NT2/D1 (cell line): ENCODE results near the gene SEMA3B.
"Not testable (repeated sequence)": the region's sequence is repeated elsewhere in the genome, so short reads cannot be mapped to it uniquely, and the experiment has no call there.

ENCODE experiments used
- DNase-seq: peaks from one replicate; pipeline ENCODE4 v3.0.0-alpha.2; 2011; ENCODE audit warnings: low read depth, low spot score
- H3K27me3 ChIP-seq: 2 replicates; pipeline ENCODE4 v1.6.0; 2011; ENCODE audit warnings: mild to moderate bottlenecking; ENCODE audit not compliant: insufficient read length, insufficient read depth
- H3K36me3 ChIP-seq: 2 replicates; pipeline ENCODE4 v1.6.1; 2011; ENCODE audit warnings: mild to moderate bottlenecking, low read length, mixed read lengths; ENCODE audit not compliant: insufficient read depth, insufficient read length
- H3K4me1 ChIP-seq: 2 replicates; pipeline ENCODE4 v1.5.1; 2011; ENCODE audit not compliant: insufficient read depth, insufficient read length
- H3K4me3 ChIP-seq: 2 replicates; pipeline ENCODE4 v1.5.1; 2011; ENCODE audit warnings: low read depth; ENCODE audit not compliant: insufficient read length
- H3K9ac ChIP-seq: 2 replicates; pipeline ENCODE4 v1.6.0; 2011; ENCODE audit warnings: low read depth; ENCODE audit not compliant: insufficient read length
- H3K9me3 ChIP-seq: 2 replicates; pipeline ENCODE4 v1.5.1; 2011; ENCODE audit warnings: mild to moderate bottlenecking, low read length; ENCODE audit not compliant: insufficient read depth
- SUZ12 ChIP-seq: IDR thresholded peaks from 2 replicates; pipeline ENCODE4 v1.6.1; 2011; ENCODE audit not compliant: insufficient read length, insufficient read depth; ENCODE audit errors: extremely low read depth
- YY1 ChIP-seq: IDR thresholded peaks from 2 replicates; pipeline ENCODE4 v1.6.1; 2011; ENCODE audit not compliant: insufficient read length, insufficient read depth
- ZNF274 ChIP-seq: IDR thresholded peaks from 2 replicates; pipeline ENCODE4 v1.6.1; 2011; ENCODE audit warnings: mild to moderate bottlenecking, low read depth, low read length

The SEMA3B gene

GRCh38 chr3:50303013-50303815 lies 34.3 kb downstream of the SEMA3B start, which contains the start of gene HYAL1:
HYAL1 (minus strand) TSS chr3:50303574; CDS start chr3:50302956, 618 bp downstream.
- H3K36me3 ChIP-seq = no peaks in the 10 kb centered on the region
- H3K9ac ChIP-seq = peak within 1 kb of the TSS; percentile 79
- no peak for DNase-seq
- TF ChIP-seq YY1 = no peak
- TF ChIP-seq ZNF274 = no peak
- TF ChIP-seq SUZ12 = no peak
- H3K4me1 ChIP-seq = peaks cover 20% of the 10 kb centered on the region
- H3K9me3 ChIP-seq = peaks cover 24% of the 10 kb centered on the region
- H3K27me3 ChIP-seq = no peaks in the 10 kb centered on the region
- peak within 1 kb of the TSS; percentile 31 for H3K4me3 ChIP-seq

- no peak for TF ChIP-seq YY1
- TF ChIP-seq ZNF274 = no peak
- no peak for TF ChIP-seq SUZ12
- no peak for DNase-seq
- Histone ChIP-seq H3K4me3 (no peak overlapping the region), H3K9ac (no peak overlapping the region), H3K9me3 (peaks cover 35% of the 10 kb centered on the region), H3K36me3 (no peaks in the 10 kb centered on the region), H3K27me3 (no peaks in the 10 kb centered on the region), H3K4me1 (peaks cover 20% of the 10 kb centered on the region)
Measured at GRCh38 chr3:50304601-50305000, 35.7 kb downstream of the SEMA3B start.

- peaks cover 24% of the 10 kb centered on the region for H3K9me3 ChIP-seq
- H3K4me3 ChIP-seq, H3K27me3 ChIP-seq, H3K4me1 ChIP-seq, H3K9ac ChIP-seq, DNase-seq: not testable (repeated sequence)
- H3K36me3 ChIP-seq = peaks cover 24% of the 10 kb centered on the region
Measured at GRCh38 chr3:50312041-50312440, 43.1 kb downstream of the SEMA3B start.

GRCh38 chr3:50314342-50314741 lies 45.4 kb downstream of the SEMA3B start:
- no peak for DNase-seq
- no peak overlapping the region for H3K9ac ChIP-seq
- peaks cover 6% of the 10 kb centered on the region; the same call in 1 of the 2 replicates for H3K9me3 ChIP-seq
- TF ChIP-seq YY1 = no peak
- TF ChIP-seq ZNF274 = no peak
- no peak for TF ChIP-seq SUZ12
- H3K4me3 ChIP-seq = no peak overlapping the region
- peaks cover 26% of the 10 kb centered on the region for H3K4me1 ChIP-seq
- H3K27me3 ChIP-seq = no peaks in the 10 kb centered on the region
- H3K36me3 ChIP-seq = peaks cover 47% of the 10 kb centered on the region

GRCh38 chr3:50314816-50315215 lies 45.9 kb downstream of the SEMA3B start:
- H3K4me3 ChIP-seq = no peak overlapping the region
- no peak for DNase-seq
- no peaks in the 10 kb centered on the region for H3K27me3 ChIP-seq
- H3K9ac ChIP-seq = no peak overlapping the region
- peaks cover 52% of the 10 kb centered on the region for H3K36me3 ChIP-seq
- TF ChIP-seq SUZ12 (no peak), YY1 (no peak), ZNF274 (no peak)
- H3K9me3 ChIP-seq = peaks cover 1% of the 10 kb centered on the region; the same call in 1 of the 2 replicates
- peaks cover 30% of the 10 kb centered on the region for H3K4me1 ChIP-seq

GRCh38 chr3:50316657-50317242 lies 47.8 kb downstream of the SEMA3B start:
- peak overlapping the region; percentile 66 for H3K9ac ChIP-seq
- peaks cover 39% of the 10 kb centered on the region for H3K4me1 ChIP-seq
- no peaks in the 10 kb centered on the region for H3K27me3 ChIP-seq
- H3K9me3 ChIP-seq = no peaks in the 10 kb centered on the region
- no peak for TF ChIP-seq YY1
- TF ChIP-seq SUZ12 = no peak
- TF ChIP-seq ZNF274 = no peak
- H3K4me3 ChIP-seq = no peak overlapping the region
- no peak for DNase-seq
- H3K36me3 ChIP-seq = peaks cover 62% of the 10 kb centered on the region

GRCh38 chr3:50317300-50317699 lies 48.4 kb downstream of the SEMA3B start:
- no peak for DNase-seq
- TF ChIP-seq SUZ12 (no peak), ZNF274 (no peak), YY1 (no peak)
- Histone ChIP-seq H3K36me3 (peaks cover 62% of the 10 kb centered on the region), H3K9me3 (no peaks in the 10 kb centered on the region), H3K4me1 (peaks cover 39% of the 10 kb centered on the region), H3K9ac (peak overlapping the region; percentile 66), H3K4me3 (no peak overlapping the region), H3K27me3 (no peaks in the 10 kb centered on the region)

- TF ChIP-seq YY1 (no peak), ZNF274 (no peak), SUZ12 (no peak)
- no peaks in the 10 kb centered on the region for H3K27me3 ChIP-seq
Measured at GRCh38 chr3:50318163-50318562, 49.2 kb downstream of the SEMA3B start.

More at GRCh38 chr3:50318163-50318562, 49.2 kb downstream of the SEMA3B start:
- DNase-seq = no peak
- H3K4me3 ChIP-seq = no peak overlapping the region
- H3K9me3 ChIP-seq = no peaks in the 10 kb centered on the region
- peak overlapping the region; percentile 57 for H3K9ac ChIP-seq
- H3K36me3 ChIP-seq = peaks cover 62% of the 10 kb centered on the region
- H3K4me1 ChIP-seq = peaks cover 46% of the 10 kb centered on the region
